B cell (primary cell): ENCODE results near the gene SLC50A1.

Source experiments
- CTCF ChIP-seq: fragments of 200-600 bp; IDR thresholded peaks from one replicate; pipeline ENCODE4 v1.8.0; 2022; ENCODE audit warnings: antibody characterized with exemption, mild to moderate bottlenecking
- EZH2 ChIP-seq: IDR thresholded peaks from 2 replicates; pipeline ENCODE4 v1.6.1; 2012; ENCODE audit warnings: borderline replicate concordance, low read depth, mild to moderate bottlenecking, moderate library complexity, low read length; ENCODE audit not compliant: insufficient read depth, poor library complexity, severe bottlenecking

- TF ChIP-seq CTCF (no peak), EZH2 (no peak)
Measured at GRCh38 chr1:155160128-155160527, 24.5 kb downstream of the SLC50A1 start.
